Measurements from ENCODE around the gene B4GALT2.

The B4GALT2 gene

GRCh38 chr1:43952731-43953346 is 26.2 kb upstream of the B4GALT2 start:
- TF ChIP-seq, protein P1, sequence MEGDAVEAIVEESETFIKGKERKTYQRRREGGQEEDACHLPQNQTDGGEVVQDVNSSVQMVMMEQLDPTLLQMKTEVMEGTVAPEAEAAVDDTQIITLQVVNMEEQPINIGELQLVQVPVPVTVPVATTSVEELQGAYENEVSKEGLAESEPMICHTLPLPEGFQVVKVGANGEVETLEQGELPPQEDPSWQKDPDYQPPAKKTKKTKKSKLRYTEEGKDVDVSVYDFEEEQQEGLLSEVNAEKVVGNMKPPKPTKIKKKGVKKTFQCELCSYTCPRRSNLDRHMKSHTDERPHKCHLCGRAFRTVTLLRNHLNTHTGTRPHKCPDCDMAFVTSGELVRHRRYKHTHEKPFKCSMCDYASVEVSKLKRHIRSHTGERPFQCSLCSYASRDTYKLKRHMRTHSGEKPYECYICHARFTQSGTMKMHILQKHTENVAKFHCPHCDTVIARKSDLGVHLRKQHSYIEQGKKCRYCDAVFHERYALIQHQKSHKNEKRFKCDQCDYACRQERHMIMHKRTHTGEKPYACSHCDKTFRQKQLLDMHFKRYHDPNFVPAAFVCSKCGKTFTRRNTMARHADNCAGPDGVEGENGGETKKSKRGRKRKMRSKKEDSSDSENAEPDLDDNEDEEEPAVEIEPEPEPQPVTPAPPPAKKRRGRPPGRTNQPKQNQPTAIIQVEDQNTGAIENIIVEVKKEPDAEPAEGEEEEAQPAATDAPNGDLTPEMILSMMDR (IDR thresholded peaks at IDR 0.05; ENCODE audit: low read depth, low read length), result no peak
- DNase-seq (ENCODE audit: low read depth, low spot score), result no peak
- in situ Hi-C loops (cut with HindIII; ENCODE audit: low sequenced_read_pairs), result loop anchor here (10.0 kb wide), 1 partner anchor 188 kb away; no protein-coding TSS in a partner anchor
- H3K4me3 ChIP-seq (ENCODE audit: low read depth, low read length), result no peak overlapping the region

DNA sequence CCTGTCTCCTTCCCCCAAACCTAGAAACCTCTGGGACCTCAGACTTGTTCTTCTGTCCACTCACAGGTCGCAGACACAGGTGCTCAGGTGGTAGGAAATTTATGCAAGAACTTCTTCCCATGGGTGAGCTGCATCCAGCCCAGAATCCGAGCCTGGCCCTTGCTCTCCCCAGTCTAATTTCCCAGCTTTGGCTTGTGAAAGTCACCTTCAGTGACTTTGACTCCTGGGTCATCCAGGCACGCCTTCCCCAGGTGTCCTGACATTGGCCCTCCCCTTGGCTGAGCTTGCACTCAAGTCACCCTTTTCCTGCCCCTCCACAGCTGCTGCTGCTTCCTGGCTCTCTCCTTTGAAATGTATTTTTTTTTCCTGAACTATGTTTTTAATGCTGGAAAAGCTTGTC is 25.6 kb upstream of the B4GALT2 start:
- in situ Hi-C loops (cut with HindIII; ENCODE audit: low sequenced_read_pairs), result loop anchor here (10.0 kb wide), 1 partner anchor 189 kb away; no protein-coding TSS in a partner anchor
- H3K4me3 ChIP-seq (ENCODE audit: low read depth, low read length), result no peak overlapping the region
- TF ChIP-seq, protein P1 (IDR thresholded peaks at IDR 0.05; ENCODE audit: low read depth, low read length), result no peak
- no peak for DNase-seq (ENCODE audit: low read depth, low spot score)

DNA sequence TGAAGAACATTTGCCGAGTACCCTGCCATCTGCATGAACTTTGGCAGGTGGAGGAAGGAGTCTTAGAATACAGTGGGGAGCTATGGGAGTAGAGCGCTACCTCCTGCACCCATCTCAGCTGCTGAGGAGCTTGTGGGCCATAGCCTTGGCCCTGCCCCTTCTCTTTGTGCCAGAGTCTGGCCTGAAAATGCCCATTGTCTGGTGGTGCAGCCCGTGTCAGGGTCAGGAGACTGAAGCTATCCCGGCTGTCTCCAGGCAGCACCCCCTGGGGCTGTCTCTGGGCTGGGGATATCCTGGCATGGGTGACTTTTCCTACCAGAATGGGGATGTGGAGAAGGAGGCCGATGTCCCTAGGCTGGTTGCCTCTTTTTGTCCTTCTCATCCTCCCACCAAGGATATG is 25.0 kb upstream of the B4GALT2 start:
- no peak for DNase-seq (ENCODE audit: low read depth, low spot score)
- TF ChIP-seq, protein P1 (IDR thresholded peaks at IDR 0.05; ENCODE audit: low read depth, low read length), result no peak
- no peak overlapping the region for H3K4me3 ChIP-seq (ENCODE audit: low read depth, low read length)
- in situ Hi-C loops (cut with HindIII; ENCODE audit: low sequenced_read_pairs), result loop anchor here (10.0 kb wide), 1 partner anchor 189 kb away; no protein-coding TSS in a partner anchor

DNA sequence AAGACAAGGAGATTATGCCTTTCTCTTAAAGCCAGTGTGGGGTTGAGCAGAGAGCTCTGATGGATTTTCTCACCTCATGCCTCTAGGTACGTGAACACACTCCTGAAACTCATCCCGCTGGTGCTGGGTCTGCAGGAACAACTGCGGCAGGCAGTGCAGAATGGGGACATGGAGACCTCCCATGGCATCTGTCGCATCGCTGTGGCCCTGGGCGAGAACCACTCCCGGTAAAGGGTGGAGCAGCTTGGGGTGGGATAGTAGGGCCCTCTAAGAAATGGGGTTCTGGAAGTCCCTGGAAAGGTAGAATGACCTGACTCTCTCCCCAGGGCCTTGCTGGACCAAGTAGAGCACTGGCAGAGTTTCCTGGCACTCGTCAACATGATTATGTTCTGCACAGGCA is 22.8 kb upstream of the B4GALT2 start:
- DNase-seq (ENCODE audit: low read depth, low spot score), result no peak
- H3K4me3 ChIP-seq (ENCODE audit: low read depth, low read length), result no peak overlapping the region
- TF ChIP-seq, protein P1 (IDR thresholded peaks at IDR 0.05; ENCODE audit: low read depth, low read length), result no peak
- in situ Hi-C loops (cut with HindIII; ENCODE audit: low sequenced_read_pairs), result loop anchor here (10.0 kb wide), 1 partner anchor 191 kb away; no protein-coding TSS in a partner anchor

DNA sequence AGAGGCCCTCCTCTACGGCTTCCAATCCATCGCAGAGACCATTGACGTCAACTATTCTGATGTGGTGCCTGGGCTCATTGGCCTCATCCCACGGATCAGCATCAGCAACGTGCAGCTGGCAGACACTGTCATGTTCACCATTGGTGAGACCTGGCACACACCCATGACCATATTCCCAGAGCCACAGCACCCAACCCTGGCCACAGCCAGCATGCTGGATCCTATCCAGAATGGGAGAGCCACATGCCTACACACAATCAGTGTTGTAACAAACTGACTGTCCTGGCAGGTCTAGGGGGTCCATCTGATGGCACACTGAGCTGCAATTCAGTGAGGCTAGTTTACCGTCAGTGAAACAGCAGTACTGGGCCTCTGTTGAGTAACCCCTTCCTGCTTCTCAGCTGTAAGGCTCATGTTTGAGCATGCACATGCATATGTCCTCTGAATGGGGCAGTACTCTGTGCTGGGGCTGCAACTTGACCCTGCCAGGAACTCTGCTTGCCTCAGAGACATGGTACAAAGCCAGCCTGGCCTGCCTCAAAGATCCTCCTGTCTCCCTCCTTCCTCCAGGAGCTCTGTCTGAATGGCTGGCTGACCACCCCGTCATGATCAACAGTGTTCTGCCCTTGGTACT is 21.5 kb upstream of the B4GALT2 start:
- TF ChIP-seq, protein P1 (IDR thresholded peaks at IDR 0.05; ENCODE audit: low read depth, low read length), result no peak
- in situ Hi-C loops (cut with HindIII; ENCODE audit: low sequenced_read_pairs), result loop anchor here (10.0 kb wide), 1 partner anchor 193 kb away; no protein-coding TSS in a partner anchor
- no peak overlapping the region for H3K4me3 ChIP-seq (ENCODE audit: low read depth, low read length)
- DNase-seq (ENCODE audit: low read depth, low spot score), result no peak

DNA sequence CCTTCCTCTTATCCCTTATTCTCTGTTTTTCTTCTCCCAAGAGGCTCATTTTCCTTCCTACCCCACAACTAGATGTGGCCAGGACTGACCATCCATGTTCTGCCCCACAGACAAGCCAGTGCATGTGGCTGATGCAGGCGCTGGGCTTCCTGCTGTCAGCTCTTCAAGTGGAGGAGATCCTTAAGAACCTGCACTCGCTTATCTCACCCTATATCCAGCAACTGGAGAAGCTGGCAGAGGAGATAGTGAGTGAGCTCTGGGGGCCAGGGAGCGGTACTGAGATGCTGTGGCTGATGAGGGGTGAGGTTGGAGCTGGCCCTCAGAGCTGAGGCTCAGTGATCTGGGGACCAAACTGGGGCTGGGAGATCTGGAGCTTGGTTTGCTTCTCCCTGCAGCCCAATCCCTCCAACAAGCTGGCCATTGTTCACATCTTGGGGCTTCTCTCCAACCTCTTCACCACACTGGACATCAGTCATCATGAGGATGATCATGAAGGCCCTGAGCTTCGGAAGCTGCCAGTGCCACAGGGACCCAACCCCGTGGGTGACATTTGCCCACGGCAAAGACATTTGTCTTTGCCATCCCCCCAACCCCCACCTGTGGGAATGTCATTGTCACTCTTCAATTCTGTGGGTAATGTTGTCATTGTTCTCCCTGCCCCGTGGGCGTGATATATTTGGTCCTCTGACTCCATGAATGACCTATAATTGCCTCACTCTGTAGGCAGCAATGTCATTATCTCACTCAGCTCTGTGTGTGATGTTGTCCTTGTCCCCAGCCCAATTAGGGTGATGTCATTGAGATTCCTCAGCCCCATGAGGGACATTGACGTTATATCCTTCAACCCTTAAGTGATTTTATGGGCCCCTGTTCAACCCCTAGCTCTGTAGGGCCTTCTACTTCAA is 20.4 kb upstream of the B4GALT2 start:
- TF ChIP-seq, protein P1 (IDR thresholded peaks at IDR 0.05; ENCODE audit: low read depth, low read length), result no peak
- H3K4me3 ChIP-seq (ENCODE audit: low read depth, low read length), result no peak overlapping the region
- in situ Hi-C loops (cut with HindIII; ENCODE audit: low sequenced_read_pairs), result loop anchor here (10.0 kb wide), 1 partner anchor 194 kb away; no protein-coding TSS in a partner anchor
- DNase-seq (ENCODE audit: low read depth, low spot score), result no peak
